ENCODE results near the gene PGC. TPM values are rescaled to one million over a fixed set of nuclear protein-coding genes. Genes with fewer than 3 reads are reported as not detected.

The PGC gene
- total RNA-seq, 1 donor from 2014 or later = not detected

DNA sequence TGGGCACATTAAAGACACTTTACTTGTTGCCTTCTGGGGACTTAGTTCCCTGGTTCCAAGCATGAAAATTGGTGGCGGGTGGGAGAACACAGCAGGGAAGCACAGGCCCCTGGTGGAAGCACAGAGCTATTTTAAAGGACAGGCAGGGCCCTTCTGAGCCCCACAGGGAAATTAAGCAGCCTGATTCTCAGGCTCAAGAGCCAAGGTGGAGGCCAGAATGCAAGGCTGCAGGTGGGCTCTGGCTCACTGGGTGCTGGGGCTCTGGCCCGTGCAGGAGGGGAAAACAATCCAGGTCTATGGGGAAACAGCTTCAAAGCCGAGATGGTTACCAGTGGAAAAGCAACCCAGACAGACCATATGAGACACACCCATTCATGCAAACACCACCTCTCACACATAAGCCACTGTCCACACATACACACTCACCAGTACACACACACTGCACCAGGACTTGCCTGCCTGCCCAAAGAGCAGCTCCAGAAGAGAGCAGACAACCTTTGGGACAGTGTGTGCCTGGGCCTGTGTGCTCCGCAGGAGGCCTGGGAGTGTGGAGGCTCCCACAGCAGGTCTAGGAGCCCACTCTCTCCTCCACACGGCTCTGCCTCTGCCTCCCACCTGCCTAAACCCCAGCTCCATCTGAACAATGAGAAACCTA is 42.4 kb downstream of the PGC start:
- TF ChIP-seq, protein P1, sequence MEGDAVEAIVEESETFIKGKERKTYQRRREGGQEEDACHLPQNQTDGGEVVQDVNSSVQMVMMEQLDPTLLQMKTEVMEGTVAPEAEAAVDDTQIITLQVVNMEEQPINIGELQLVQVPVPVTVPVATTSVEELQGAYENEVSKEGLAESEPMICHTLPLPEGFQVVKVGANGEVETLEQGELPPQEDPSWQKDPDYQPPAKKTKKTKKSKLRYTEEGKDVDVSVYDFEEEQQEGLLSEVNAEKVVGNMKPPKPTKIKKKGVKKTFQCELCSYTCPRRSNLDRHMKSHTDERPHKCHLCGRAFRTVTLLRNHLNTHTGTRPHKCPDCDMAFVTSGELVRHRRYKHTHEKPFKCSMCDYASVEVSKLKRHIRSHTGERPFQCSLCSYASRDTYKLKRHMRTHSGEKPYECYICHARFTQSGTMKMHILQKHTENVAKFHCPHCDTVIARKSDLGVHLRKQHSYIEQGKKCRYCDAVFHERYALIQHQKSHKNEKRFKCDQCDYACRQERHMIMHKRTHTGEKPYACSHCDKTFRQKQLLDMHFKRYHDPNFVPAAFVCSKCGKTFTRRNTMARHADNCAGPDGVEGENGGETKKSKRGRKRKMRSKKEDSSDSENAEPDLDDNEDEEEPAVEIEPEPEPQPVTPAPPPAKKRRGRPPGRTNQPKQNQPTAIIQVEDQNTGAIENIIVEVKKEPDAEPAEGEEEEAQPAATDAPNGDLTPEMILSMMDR (IDR thresholded peaks at IDR 0.05; ENCODE audit: unreplicated experiment) = no peak
- no peak for DNase-seq (ENCODE audit: low spot score in 2 of 2, unreplicated experiment in 2 of 2)
- Mint-ChIP-seq H3K4me3 (no peak overlapping the region), H3K27ac (no peak overlapping the region), H3K4me1 (peaks cover 7% of the 10 kb centered on the region), H3K9me3 (no peaks in the 10 kb centered on the region), H3K36me3 (no peaks in the 10 kb centered on the region), H3K27me3 (ENCODE audit: low read depth) (peaks cover 13% of the 10 kb centered on the region)

DNA sequence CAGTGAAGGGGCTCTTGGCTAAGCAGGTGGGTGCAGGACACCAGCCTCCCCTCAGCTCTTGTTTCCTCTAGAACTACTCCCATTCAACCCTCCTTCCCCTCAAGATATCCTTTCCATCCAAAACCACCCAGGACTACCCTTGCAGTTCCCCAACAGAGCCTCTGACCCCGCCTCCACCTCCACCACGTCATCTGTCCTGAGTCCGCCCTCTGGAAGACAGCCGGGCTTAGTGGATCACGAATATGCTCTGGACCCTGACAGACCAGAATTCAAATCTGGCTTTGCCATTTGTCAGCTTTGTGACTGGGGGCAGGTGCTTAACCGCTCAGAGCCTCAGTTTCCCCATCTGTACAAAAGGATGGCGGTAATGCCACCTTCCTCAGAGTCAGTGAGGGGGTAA is 43.2 kb downstream of the PGC start:
- Mint-ChIP-seq H3K27me3 (ENCODE audit: low read depth) (peaks cover 10% of the 10 kb centered on the region), H3K4me3 (no peak overlapping the region), H3K9me3 (no peaks in the 10 kb centered on the region), H3K36me3 (no peaks in the 10 kb centered on the region), H3K27ac (no peak overlapping the region), H3K4me1 (peaks cover 7% of the 10 kb centered on the region)
- TF ChIP-seq, protein P1 (IDR thresholded peaks at IDR 0.05; ENCODE audit: unreplicated experiment) = no peak
- DNase-seq (ENCODE audit: low spot score in 2 of 2, unreplicated experiment in 2 of 2) = no peak

DNA sequence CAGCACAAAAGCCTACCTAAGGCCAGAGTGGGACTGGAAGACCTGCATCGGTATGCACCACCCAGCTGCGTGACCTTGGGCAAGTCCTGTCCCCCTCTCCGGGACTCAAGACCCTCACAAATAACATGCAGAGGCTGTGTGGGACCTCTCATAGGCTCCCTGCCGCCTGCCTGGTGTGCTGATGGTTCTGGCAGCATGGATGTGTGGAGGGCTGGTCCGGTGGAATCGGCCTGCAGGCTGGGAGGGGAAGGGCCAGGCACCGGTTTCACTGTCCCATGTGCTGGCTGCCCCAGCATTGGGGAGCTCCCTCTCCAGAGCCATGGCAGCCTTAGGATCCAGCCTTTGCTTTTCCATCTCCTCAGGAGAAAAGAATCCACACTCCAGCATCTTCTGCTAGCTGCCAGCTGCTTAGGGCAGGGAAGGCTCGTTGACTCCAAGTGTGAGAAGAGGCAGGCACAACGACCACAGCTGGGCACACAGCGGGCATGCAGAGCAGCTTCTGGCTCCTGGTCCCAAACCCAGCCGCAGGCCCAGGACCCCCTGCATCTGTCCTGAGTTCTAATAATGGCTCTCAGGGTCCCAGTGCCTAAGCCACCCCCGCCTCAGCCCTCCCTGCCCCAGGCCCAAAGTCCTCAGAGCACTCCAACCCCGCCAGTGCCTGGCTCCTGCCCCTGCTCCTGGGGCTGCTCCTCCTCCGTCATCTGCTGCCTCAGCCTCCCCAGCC is 44.3 kb downstream of the PGC start:
- Mint-ChIP-seq H3K27me3 (ENCODE audit: low read depth) (peaks cover 5% of the 10 kb centered on the region), H3K36me3 (no peaks in the 10 kb centered on the region), H3K4me1 (peaks cover 15% of the 10 kb centered on the region), H3K9me3 (no peaks in the 10 kb centered on the region), H3K4me3 (no peak overlapping the region), H3K27ac (no peak overlapping the region)
- DNase-seq (ENCODE audit: low spot score in 2 of 2, unreplicated experiment in 2 of 2) = no peak
- TF ChIP-seq, protein P1 (IDR thresholded peaks at IDR 0.05; ENCODE audit: unreplicated experiment) = no peak

DNA sequence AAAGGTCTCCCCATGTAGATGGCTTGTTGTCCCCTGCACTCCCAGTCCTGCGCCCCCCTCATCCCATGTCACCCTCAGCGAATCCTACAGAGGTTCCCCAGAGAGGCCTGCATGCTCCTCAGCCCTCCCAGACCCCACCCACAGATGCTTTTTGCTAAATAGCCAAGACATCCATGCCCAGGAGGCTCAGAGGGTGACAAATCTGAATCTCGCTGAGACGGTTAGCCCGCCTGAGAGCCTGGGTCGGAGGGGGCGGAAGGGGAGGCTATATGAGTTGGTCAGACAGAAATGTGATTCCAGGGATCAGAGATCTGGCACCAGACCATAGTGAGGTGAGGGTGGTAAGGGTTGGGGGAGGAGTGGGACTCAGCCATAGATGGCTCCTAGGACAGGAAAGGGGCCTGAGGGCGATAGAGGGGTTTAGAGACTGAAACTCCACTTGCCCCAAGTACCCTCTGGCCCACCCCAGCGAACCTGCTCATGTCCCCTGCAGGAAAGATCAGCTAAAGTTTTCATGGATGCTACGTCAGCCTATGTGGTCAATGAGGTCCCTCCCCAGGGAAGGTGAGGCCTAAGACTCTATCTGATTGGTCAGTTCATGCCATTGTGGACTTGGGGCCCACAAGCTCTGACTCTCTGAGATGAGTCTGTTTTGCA is 45.0 kb downstream of the PGC start:
- Mint-ChIP-seq H3K27ac (no peak overlapping the region), H3K9me3 (no peaks in the 10 kb centered on the region), H3K27me3 (ENCODE audit: low read depth) (peaks cover 5% of the 10 kb centered on the region), H3K4me3 (no peak overlapping the region), H3K4me1 (peaks cover 22% of the 10 kb centered on the region), H3K36me3 (no peaks in the 10 kb centered on the region)
- DNase-seq (ENCODE audit: low spot score in 2 of 2, unreplicated experiment in 2 of 2) = no peak
- TF ChIP-seq, protein P1 (IDR thresholded peaks at IDR 0.05; ENCODE audit: unreplicated experiment) = no peak

DNA sequence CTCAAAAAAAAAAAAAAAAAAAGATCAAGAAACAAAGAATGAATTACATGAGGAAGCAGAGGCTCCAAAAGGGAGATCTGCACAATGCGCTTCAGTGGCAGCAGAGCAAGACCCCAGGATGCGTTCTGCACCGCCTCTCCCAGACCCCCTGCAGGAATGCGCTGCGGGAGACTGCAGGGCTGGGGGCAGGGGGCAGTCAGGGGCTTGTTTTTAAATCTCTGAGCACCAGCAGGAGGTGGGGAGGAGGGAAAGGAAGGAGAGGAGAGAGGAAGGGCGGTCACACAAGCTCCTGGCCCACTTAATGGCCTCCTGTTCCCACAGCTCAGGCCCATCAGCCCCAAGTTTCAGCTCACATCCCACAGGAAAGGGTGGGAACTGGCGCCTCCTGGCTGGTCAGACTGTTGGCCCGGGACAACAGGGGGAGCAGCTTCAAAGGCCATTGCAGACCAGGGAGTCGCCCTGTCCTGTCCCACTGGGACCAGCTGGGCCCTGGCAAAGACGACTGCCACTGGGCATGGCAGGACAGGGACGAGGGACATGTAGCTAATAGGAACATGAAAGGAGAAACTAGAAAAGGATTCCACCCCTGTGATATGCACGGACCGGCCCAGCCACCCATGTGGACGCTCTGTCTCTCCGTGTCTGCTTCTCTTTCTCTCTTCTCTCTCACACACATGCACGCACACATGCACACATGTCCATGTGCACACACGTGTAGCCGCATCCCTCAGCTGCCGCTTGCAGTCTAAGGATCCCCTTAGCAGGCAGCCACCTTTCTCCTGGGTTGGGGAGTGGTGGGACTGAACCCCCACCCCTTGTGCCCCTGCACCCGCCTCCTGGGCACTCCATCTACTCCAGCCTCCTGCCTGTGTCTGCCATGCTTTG is 46.5 kb downstream of the PGC start:
- Mint-ChIP-seq H3K27me3 (ENCODE audit: low read depth) (peaks cover 3% of the 10 kb centered on the region), H3K4me3 (no peak overlapping the region), H3K9me3 (no peaks in the 10 kb centered on the region), H3K36me3 (no peaks in the 10 kb centered on the region), H3K27ac (no peak overlapping the region), H3K4me1 (peaks cover 22% of the 10 kb centered on the region)
- TF ChIP-seq, protein P1 (IDR thresholded peaks at IDR 0.05; ENCODE audit: unreplicated experiment) = no peak
- no peak for DNase-seq (ENCODE audit: low spot score in 2 of 2, unreplicated experiment in 2 of 2)

Measured in mesothelial cell of epicardium (in vitro differentiated cells).